HL-60 (cell line): ENCODE data around the gene TEX101.
"Not testable (repeated sequence)": the region's sequence is repeated elsewhere in the genome, so short reads cannot be mapped to it uniquely, and the experiment has no call there.

ENCODE experiments used
- DNase-seq, 2 experiments: peaks; one replicate each; pipeline ENCODE4 v3.0.0-alpha.2; 2010 to 2020; ENCODE audit warnings: low read depth in 1 of 2, low spot score in 1 of 2
- H3K27ac ChIP-seq: fragments of 250-450 bp; sonication (Bioruptor Pico); replicated peaks from 2 replicates; pipeline ENCODE4 v1.5.1; 2020; ENCODE audit warnings: mild to moderate bottlenecking, moderate library complexity
- H3K27me3 ChIP-seq: fragments of 250-450 bp; sonication (Bioruptor Pico); 2 replicates; pipeline ENCODE4 v1.5.1; 2021; ENCODE audit warnings: mild to moderate bottlenecking, moderate library complexity; ENCODE audit not compliant: insufficient read depth, poor library complexity, severe bottlenecking
- H3K4me3 ChIP-seq: replicated peaks from 2 replicates; pipeline ENCODE4 v1.5.1; 2011; ENCODE audit warnings: mild to moderate bottlenecking, control low read depth, low read length; ENCODE audit not compliant: insufficient read depth
- GABPA ChIP-seq: IDR thresholded peaks from 2 replicates; pipeline ENCODE4 v1.6.1; 2012; ENCODE audit warnings: low read depth
- POLR2AphosphoS5 ChIP-seq: IDR thresholded peaks from 2 replicates; pipeline ENCODE4 v1.6.1; 2012; ENCODE audit warnings: low read depth
- REST ChIP-seq: IDR thresholded peaks from 2 replicates; pipeline ENCODE4 v1.6.1; 2012; ENCODE audit warnings: low read depth; ENCODE audit not compliant: insufficient replicate concordance
- SPI1 ChIP-seq: IDR thresholded peaks from 2 replicates; pipeline ENCODE4 v1.6.1; 2012; ENCODE audit warnings: low read depth, mild to moderate bottlenecking, borderline replicate concordance
- TF ChIP-seq, protein P1 (sequence below): IDR thresholded peaks from one replicate; pipeline ENCODE4 v1.5.1; 2011; ENCODE audit warnings: low read length, control low read depth, inconsistent platforms; ENCODE audit not compliant: insufficient read depth

TEX101 gene

DNA sequence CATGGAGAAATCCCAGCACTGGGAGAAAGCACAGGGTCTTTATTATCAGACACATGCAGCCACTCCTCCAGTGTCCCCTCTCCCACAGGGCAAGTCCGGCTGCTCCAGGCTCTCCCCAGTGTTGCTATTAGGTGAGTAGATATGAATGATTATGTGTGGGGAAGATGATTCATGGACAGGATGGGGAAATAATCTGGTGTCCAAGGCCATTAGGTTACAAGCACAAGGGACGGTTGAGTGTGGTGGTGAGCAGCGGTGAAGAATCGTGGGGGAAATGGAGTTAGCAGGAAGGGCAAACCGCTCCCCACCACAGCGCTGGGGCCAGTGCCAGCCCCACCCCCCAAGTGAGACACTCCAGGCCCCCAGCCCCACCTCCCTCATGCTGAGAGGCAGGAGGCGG lies 42.2 kb upstream of the TEX101 start:
- no peak for TF ChIP-seq GABPA
- Histone ChIP-seq H3K27me3 (no peaks in the 10 kb centered on the region), H3K27ac (no peak overlapping the region), H3K4me3 (no peak overlapping the region)
- no peak for DNase-seq

- not testable (repeated sequence) for H3K27ac ChIP-seq, H3K4me3 ChIP-seq, H3K27me3 ChIP-seq, DNase-seq
Measured at GRCh38 chr19:43377624-43378023, 37.1 kb upstream of the TEX101 start.

- Histone ChIP-seq H3K4me3 (no peak overlapping the region), H3K27me3 (no peaks in the 10 kb centered on the region), H3K27ac (no peak overlapping the region)
- TF ChIP-seq SPI1 (no peak), REST (no peak), GABPA (no peak), POLR2AphosphoS5 (no peak)
- TF ChIP-seq, protein P1, sequence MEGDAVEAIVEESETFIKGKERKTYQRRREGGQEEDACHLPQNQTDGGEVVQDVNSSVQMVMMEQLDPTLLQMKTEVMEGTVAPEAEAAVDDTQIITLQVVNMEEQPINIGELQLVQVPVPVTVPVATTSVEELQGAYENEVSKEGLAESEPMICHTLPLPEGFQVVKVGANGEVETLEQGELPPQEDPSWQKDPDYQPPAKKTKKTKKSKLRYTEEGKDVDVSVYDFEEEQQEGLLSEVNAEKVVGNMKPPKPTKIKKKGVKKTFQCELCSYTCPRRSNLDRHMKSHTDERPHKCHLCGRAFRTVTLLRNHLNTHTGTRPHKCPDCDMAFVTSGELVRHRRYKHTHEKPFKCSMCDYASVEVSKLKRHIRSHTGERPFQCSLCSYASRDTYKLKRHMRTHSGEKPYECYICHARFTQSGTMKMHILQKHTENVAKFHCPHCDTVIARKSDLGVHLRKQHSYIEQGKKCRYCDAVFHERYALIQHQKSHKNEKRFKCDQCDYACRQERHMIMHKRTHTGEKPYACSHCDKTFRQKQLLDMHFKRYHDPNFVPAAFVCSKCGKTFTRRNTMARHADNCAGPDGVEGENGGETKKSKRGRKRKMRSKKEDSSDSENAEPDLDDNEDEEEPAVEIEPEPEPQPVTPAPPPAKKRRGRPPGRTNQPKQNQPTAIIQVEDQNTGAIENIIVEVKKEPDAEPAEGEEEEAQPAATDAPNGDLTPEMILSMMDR, result no peak
- DNase-seq, result no peak
Measured at GRCh38 chr19:43380008-43380407, 34.7 kb upstream of the TEX101 start.

GRCh38 chr19:43380771-43381386 lies 33.8 kb upstream of the TEX101 start:
- Histone ChIP-seq H3K4me3 (no peak overlapping the region), H3K27ac (no peak overlapping the region), H3K27me3 (no peaks in the 10 kb centered on the region)
- TF ChIP-seq GABPA (no peak), SPI1 (no peak)
- TF ChIP-seq, protein P1, result no peak
- no peak for DNase-seq

DNA sequence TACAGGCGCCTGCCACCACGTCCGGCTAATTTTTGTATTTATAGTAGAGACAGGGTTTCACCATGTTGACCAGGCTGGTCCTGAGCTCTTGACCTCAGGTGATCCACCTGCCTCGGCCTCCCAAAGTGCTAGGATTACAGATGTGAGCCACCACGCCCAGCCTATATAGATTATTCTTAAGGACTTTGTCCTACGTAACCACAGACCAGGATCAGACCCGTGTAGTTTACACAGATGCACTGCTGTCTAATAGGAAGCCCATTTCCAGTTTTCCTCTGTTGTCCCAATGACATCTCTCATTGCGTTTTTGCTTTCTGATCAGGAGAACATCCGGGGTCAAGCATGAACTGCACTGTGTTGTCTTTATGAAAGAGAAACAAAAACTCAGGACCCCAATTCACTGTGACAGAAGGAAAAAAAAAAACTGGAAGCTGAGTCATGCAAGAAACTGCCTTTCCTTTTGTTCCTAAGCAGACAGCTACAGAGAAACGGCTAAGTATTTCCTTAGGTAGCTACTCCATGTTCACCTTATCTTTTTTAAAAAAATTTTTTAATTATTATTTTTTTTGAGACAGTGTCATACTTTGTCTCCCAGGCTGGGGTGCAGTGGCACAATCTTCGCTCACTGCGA lies 32.0 kb upstream of the TEX101 start:
- H3K27me3 ChIP-seq, H3K27ac ChIP-seq, DNase-seq, H3K4me3 ChIP-seq: not testable (repeated sequence)

DNA sequence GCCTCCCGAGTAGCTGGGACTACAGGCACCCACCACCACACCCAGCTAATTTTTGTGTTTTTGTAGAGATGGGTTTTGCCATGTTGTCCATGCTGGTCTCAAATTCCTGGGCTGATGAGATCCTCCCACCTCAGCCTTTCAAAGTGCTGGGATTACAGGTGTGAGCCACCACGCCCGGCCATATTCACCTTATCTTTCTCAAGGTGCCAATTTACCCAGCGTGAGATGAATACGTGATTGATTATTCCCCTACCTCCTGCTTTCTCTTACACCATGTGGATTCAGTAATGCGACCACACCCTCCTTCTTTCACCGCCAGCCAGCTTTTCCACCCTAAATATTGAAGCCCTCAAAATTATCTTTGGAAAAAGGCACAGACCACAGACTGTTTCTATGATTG lies 31.4 kb upstream of the TEX101 start:
- H3K4me3 ChIP-seq, DNase-seq, H3K27ac ChIP-seq, H3K27me3 ChIP-seq: not testable (repeated sequence)

DNA sequence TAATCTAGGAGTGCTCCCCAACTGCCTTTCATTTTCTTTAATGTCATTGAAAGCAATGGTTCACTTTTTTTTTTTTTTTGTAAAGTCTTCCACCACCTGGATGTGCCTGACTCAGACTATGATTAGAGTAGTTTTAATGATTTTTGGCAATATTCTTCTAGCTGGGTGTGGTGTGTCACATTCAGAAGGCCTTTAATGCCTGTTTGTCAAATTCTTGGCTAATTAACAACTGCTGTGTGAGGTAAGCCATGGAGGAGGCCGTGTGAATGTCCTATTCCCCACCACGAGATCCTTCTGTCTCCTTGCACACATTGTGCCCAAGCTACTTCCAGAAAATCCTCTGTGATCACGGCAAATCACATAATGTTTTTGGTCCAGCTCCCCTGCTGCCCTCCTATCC lies 30.9 kb upstream of the TEX101 start:
- H3K27ac ChIP-seq, H3K27me3 ChIP-seq, H3K4me3 ChIP-seq, DNase-seq: not testable (repeated sequence)

- H3K4me3 ChIP-seq, H3K27ac ChIP-seq, DNase-seq, H3K27me3 ChIP-seq: not testable (repeated sequence)
Measured at GRCh38 chr19:43390903-43391551, 23.7 kb upstream of the TEX101 start.

DNA sequence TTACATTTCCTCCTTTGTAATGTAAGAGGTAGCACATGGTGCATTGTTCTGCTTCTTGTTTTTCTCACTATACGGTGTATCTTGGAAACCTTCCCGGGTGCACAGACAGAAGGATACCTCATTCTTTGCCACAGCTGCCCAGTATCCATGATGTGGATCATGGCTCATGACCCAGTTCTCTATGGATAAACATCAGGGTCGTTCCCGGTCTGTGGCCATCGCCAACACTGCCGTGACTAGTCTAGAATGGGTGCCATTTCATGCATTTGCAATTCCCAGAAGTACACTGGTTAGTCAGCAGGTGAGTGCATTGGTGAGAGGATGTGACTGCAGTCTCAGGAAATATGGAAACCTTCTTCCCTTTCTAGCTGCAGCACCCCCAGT lies 23.1 kb upstream of the TEX101 start:
- H3K27ac ChIP-seq, H3K27me3 ChIP-seq, DNase-seq, H3K4me3 ChIP-seq: not testable (repeated sequence)

GRCh38 chr19:43393501-43393900 lies 21.2 kb upstream of the TEX101 start:
- not testable (repeated sequence) for H3K27me3 ChIP-seq, H3K27ac ChIP-seq, H3K4me3 ChIP-seq, DNase-seq
